ENCODE measurements around the gene ASB13.

The ASB13 gene

GRCh38 chr10:5650664-5651387 lies 15.6 kb downstream of the ASB13 start:
- TF ChIP-seq, protein P1, sequence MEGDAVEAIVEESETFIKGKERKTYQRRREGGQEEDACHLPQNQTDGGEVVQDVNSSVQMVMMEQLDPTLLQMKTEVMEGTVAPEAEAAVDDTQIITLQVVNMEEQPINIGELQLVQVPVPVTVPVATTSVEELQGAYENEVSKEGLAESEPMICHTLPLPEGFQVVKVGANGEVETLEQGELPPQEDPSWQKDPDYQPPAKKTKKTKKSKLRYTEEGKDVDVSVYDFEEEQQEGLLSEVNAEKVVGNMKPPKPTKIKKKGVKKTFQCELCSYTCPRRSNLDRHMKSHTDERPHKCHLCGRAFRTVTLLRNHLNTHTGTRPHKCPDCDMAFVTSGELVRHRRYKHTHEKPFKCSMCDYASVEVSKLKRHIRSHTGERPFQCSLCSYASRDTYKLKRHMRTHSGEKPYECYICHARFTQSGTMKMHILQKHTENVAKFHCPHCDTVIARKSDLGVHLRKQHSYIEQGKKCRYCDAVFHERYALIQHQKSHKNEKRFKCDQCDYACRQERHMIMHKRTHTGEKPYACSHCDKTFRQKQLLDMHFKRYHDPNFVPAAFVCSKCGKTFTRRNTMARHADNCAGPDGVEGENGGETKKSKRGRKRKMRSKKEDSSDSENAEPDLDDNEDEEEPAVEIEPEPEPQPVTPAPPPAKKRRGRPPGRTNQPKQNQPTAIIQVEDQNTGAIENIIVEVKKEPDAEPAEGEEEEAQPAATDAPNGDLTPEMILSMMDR (IDR thresholded peaks at IDR 0.05; ENCODE audit: low read depth, low read length, missing control alignments): no peak
- H3K4me3 ChIP-seq (ENCODE audit: low read depth, low read length): no peak overlapping the region
- no peak for DNase-seq (ENCODE audit: low read depth)
- in situ Hi-C loops (cut with HindIII; ENCODE audit: low sequenced_read_pairs): no loop called here

DNA sequence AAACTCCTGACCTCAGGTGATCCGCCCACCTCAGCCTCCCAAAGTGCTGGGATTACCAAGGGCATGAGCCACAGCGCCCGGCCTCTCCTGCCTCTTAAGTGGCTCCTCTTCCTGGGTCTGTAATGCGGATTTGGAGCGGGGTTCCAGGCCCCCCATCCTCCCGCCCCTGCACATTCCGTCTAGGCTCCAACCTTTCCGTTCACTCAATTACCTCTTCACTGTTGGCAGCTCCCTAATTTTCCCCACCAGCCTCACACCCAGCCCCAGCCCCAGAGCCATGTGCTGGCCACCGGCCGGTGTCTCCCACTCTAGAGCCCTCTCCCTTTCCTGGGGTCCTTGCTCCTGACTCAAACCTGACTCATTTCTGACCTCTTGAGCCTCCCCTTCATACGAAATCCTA lies 16.6 kb downstream of the ASB13 start:
- H3K4me3 ChIP-seq (ENCODE audit: low read depth, low read length): no peak overlapping the region
- TF ChIP-seq, protein P1 (IDR thresholded peaks at IDR 0.05; ENCODE audit: low read depth, low read length, missing control alignments): no peak
- no peak for DNase-seq (ENCODE audit: low read depth)
- in situ Hi-C loops (cut with HindIII; ENCODE audit: low sequenced_read_pairs): no loop called here

DNA sequence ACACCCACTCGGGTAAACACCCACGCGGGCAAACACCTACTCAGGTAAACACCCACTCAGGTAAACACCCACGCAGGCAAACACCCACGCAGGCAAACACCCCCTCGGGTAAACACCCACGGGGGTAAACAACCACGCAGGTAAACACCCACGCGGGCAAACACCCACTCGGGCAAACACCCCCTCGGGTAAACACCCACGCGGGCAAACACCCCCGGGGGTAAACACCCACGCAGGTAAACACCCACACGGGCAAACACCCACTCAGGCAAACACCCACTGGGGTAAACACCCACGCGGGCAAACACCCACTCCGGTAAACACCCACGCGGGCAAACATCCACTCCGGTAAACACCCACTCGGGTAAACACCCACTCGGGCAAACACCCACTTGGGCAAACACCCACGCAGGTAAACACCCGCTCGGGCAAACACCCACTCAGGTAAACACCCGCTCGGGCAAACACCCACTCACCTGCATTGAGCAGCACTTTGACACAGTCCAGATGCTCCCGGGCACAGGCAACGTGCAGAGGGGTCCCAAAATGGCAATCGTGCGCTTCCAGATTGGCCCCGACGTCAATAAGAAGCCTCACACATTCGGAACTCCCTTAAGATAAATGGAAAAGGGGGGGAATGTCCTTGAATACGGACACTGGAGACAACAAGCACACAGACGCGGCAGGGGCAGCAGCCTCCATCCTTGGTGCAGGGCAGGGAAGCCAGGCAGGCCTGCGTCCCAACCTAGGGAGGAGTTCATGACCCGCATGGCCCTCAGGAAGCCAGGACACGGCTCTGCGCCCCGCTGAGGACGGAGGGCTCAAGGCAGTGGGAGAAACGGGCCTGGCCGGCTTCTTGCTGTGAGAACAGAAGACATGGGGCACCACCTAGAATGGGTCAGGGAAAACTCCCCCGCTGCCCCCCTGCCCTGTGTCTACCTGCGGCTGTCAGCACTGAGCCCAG lies 17.6 kb downstream of the ASB13 start:
- no peak for DNase-seq (ENCODE audit: low read depth)
- no peak overlapping the region for H3K4me3 ChIP-seq (ENCODE audit: low read depth, low read length)
- TF ChIP-seq, protein P1 (IDR thresholded peaks at IDR 0.05; ENCODE audit: low read depth, low read length, missing control alignments): no peak
- in situ Hi-C loops (cut with HindIII; ENCODE audit: low sequenced_read_pairs): no loop called here

DNA sequence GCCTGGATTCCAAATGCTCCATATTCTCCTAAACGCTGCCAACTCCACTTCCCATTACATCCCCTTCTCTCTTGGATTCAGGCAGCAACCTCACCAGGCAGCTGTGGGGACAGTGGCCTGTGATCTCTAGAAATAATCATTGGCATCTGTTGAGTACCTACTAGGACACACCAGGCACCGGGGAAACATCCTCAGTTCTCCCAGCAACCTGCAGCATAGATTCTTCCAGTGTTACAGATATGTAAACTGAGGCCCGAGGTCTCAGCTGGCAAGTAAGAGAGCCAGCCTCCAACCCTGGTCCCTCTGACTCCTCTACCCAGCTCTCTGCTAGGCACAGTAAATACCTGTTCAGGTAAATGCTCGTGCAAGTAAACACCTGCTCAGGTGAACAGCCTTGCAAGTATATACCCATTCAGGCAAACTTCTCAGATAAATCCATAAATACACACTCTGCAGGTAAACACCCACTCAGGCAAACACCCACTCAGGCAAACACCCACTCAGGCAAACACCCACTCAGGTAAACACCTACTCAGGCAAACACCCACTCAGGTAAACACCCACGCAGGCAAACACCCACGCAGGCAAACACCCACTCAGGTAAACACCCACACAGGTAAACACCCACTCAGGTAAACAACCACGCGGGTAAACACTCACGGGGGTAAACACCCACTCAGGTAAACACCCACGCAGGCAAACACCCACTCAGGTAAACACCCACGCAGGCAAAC lies 18.7 kb downstream of the ASB13 start:
- H3K4me3 ChIP-seq (ENCODE audit: low read depth, low read length): no peak overlapping the region
- DNase-seq (ENCODE audit: low read depth): no peak
- TF ChIP-seq, protein P1 (IDR thresholded peaks at IDR 0.05; ENCODE audit: low read depth, low read length, missing control alignments): no peak
- in situ Hi-C loops (cut with HindIII; ENCODE audit: low sequenced_read_pairs): no loop called here

- TF ChIP-seq, protein P1 (IDR thresholded peaks at IDR 0.05; ENCODE audit: low read depth, low read length, missing control alignments): no peak
- in situ Hi-C loops (cut with HindIII; ENCODE audit: low sequenced_read_pairs): no loop called here
- no peak for DNase-seq (ENCODE audit: low read depth)
- H3K4me3 ChIP-seq (ENCODE audit: low read depth, low read length): no peak overlapping the region
Observed at GRCh38 chr10:5645944-5646617, 20.3 kb downstream of the ASB13 start.

GRCh38 chr10:5645375-5645774 lies 21.0 kb downstream of the ASB13 start:
- TF ChIP-seq, protein P1 (IDR thresholded peaks at IDR 0.05; ENCODE audit: low read depth, low read length, missing control alignments): no peak
- DNase-seq (ENCODE audit: low read depth): no peak
- H3K4me3 ChIP-seq (ENCODE audit: low read depth, low read length): no peak overlapping the region
- in situ Hi-C loops (cut with HindIII; ENCODE audit: low sequenced_read_pairs): no loop called here
